ENCODE measurements around the gene TTLL11. TPM values are rescaled to one million over a fixed set of nuclear protein-coding genes. Genes with fewer than 3 reads are reported as not detected.

The TTLL11 gene
- polyA plus RNA-seq, 1 donor (not counting 4 experiments of a cell fraction or from before 2014, with no cell fraction given): 8.0 TPM

DNA sequence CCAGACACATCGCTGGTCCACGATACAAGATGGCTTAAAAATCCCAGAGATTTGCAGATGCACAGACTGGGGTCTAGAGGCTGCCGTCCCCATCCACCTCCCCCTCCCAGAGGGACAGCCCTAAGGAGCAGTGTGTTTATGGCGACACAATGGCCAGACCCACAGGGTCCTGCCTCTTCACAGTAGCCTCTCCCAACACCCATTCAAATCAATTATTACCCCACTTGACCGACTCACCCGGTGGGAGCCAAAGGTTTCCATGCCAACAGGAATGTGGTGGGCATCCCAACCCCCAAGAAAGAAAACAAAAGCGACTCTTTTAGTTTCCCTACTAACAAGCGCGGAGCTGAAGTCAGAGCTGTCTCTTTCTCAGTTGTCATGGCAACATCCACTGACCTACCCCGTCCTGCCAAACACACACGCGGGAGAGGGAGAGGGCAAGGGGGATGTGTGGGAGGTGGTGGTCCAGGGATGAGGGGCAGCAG lies 209.0 kb downstream of the TTLL11 start:
- no peak overlapping the region for H3K9ac ChIP-seq (ENCODE audit: control insufficient read depth, extremely low read depth, insufficient read depth, low read length)
- FAIRE-seq (no peak), DNase-seq (ENCODE audit: low read depth, low spot score) (no peak)
- H3K27ac ChIP-seq (ENCODE audit: control insufficient read depth, insufficient read depth, low read length): no peak overlapping the region
- peaks cover 4 to 12% of the 10 kb centered on the region in 2 experiments for H3K36me3 ChIP-seq (ENCODE audit: control insufficient read depth in 2 of 2, extremely low read depth in 1 of 2, insufficient read depth in 2 of 2, low read length in 2 of 2)
- H4K20me1 ChIP-seq (ENCODE audit: control insufficient read depth, extremely low read depth, insufficient read depth, low read length): peaks cover 12% of the 10 kb centered on the region
- TF ChIP-seq EZH2 (IDR thresholded peaks at IDR 0.05; ENCODE audit: low read length) (no peak), CTCF (optimal IDR thresholded peaks at IDR 0.05 in 1 of 3, IDR thresholded peaks at IDR 0.05 in 1 of 3, conservative IDR thresholded peaks at IDR 0.05 in 1 of 3; ENCODE audit: extremely low read depth in 1 of 3, insufficient read depth in 2 of 3, low read length in 3 of 3) (no peak)
- no peaks in the 10 kb centered on the region for H3K4me1 ChIP-seq (ENCODE audit: control insufficient read depth, extremely low read depth, insufficient read depth, low read length)
- no peaks in the 10 kb centered on the region for H3K9me1 ChIP-seq (ENCODE audit: control insufficient read depth, extremely low read depth, insufficient read depth, low read length)
- H3K79me2 ChIP-seq (ENCODE audit: control insufficient read depth, insufficient read depth, low read length): no peaks in the 10 kb centered on the region
- no peak overlapping the region for H3K4me2 ChIP-seq (ENCODE audit: control insufficient read depth, extremely low read depth, insufficient read depth, low read depth, low read length)
- dilution Hi-C loops (cut with MboI; ENCODE audit: extremely low pct_ligation_motif_present, low sequenced_read_pairs): no loop called here
- no peak overlapping the region for H3K4me3 ChIP-seq (ENCODE audit: control insufficient read depth in 2 of 3, extremely low read depth in 1 of 3, insufficient read depth in 2 of 3, low read depth in 1 of 3, low read length in 3 of 3)
- H3K27me3 ChIP-seq (ENCODE audit: control insufficient read depth, extremely low read depth, insufficient read depth, low read length): no peaks in the 10 kb centered on the region
- no peaks in the 10 kb centered on the region for H3K9me3 ChIP-seq (ENCODE audit: control insufficient read depth, low read depth, low read length)
- H2AFZ ChIP-seq (ENCODE audit: control insufficient read depth, low read length): no peak overlapping the region

- Histone ChIP-seq H3K4me1 (ENCODE audit: control insufficient read depth, extremely low read depth, insufficient read depth, low read length) (no peaks in the 10 kb centered on the region), H3K9me1 (ENCODE audit: control insufficient read depth, extremely low read depth, insufficient read depth, low read length) (no peaks in the 10 kb centered on the region), H2AFZ (ENCODE audit: control insufficient read depth, low read length) (no peak overlapping the region), H3K36me3 (ENCODE audit: control insufficient read depth in 2 of 2, extremely low read depth in 1 of 2, insufficient read depth in 2 of 2, low read length in 2 of 2) (peaks cover 4 to 12% of the 10 kb centered on the region in 2 experiments), H3K4me3 (ENCODE audit: control insufficient read depth in 2 of 3, extremely low read depth in 1 of 3, insufficient read depth in 2 of 3, low read depth in 1 of 3, low read length in 3 of 3) (no peak overlapping the region), H3K9ac (ENCODE audit: control insufficient read depth, extremely low read depth, insufficient read depth, low read length) (no peak overlapping the region), H4K20me1 (ENCODE audit: control insufficient read depth, extremely low read depth, insufficient read depth, low read length) (peaks cover 11% of the 10 kb centered on the region), H3K27ac (ENCODE audit: control insufficient read depth, insufficient read depth, low read length) (no peak overlapping the region), H3K9me3 (ENCODE audit: control insufficient read depth, low read depth, low read length) (no peaks in the 10 kb centered on the region), H3K4me2 (ENCODE audit: control insufficient read depth, extremely low read depth, insufficient read depth, low read depth, low read length) (no peak overlapping the region), H3K27me3 (ENCODE audit: control insufficient read depth, extremely low read depth, insufficient read depth, low read length) (no peaks in the 10 kb centered on the region), H3K79me2 (ENCODE audit: control insufficient read depth, insufficient read depth, low read length) (no peaks in the 10 kb centered on the region)
- dilution Hi-C loops (cut with MboI; ENCODE audit: extremely low pct_ligation_motif_present, low sequenced_read_pairs): no loop called here
- peak; percentile 49 for FAIRE-seq
- no peak for DNase-seq (ENCODE audit: low read depth, low spot score)
- TF ChIP-seq CTCF (optimal IDR thresholded peaks at IDR 0.05 in 1 of 3, IDR thresholded peaks at IDR 0.05 in 1 of 3, conservative IDR thresholded peaks at IDR 0.05 in 1 of 3; ENCODE audit: extremely low read depth in 1 of 3, insufficient read depth in 2 of 3, low read length in 3 of 3) (no peak), EZH2 (IDR thresholded peaks at IDR 0.05; ENCODE audit: low read length) (no peak)
Observed at GRCh38 chr9:121883281-121884056, 209.6 kb downstream of the TTLL11 start.

Measured in keratinocyte (primary cell).